GM12872 (cell line): Measurements from ENCODE around the gene COG3.

Experiments used
- TF ChIP-seq, protein P1 (sequence below): IDR thresholded peaks from 3 replicates; pipeline ENCODE4 v1.5.1; 2011; ENCODE audit warnings: low read depth, mild to moderate bottlenecking, low read length, moderate library complexity; ENCODE audit not compliant: insufficient read depth

The COG3 gene

GRCh38 chr13:45474584-45475454 lies 10.1 kb downstream of the COG3 start:
- TF ChIP-seq, protein P1, sequence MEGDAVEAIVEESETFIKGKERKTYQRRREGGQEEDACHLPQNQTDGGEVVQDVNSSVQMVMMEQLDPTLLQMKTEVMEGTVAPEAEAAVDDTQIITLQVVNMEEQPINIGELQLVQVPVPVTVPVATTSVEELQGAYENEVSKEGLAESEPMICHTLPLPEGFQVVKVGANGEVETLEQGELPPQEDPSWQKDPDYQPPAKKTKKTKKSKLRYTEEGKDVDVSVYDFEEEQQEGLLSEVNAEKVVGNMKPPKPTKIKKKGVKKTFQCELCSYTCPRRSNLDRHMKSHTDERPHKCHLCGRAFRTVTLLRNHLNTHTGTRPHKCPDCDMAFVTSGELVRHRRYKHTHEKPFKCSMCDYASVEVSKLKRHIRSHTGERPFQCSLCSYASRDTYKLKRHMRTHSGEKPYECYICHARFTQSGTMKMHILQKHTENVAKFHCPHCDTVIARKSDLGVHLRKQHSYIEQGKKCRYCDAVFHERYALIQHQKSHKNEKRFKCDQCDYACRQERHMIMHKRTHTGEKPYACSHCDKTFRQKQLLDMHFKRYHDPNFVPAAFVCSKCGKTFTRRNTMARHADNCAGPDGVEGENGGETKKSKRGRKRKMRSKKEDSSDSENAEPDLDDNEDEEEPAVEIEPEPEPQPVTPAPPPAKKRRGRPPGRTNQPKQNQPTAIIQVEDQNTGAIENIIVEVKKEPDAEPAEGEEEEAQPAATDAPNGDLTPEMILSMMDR: no peak

DNA sequence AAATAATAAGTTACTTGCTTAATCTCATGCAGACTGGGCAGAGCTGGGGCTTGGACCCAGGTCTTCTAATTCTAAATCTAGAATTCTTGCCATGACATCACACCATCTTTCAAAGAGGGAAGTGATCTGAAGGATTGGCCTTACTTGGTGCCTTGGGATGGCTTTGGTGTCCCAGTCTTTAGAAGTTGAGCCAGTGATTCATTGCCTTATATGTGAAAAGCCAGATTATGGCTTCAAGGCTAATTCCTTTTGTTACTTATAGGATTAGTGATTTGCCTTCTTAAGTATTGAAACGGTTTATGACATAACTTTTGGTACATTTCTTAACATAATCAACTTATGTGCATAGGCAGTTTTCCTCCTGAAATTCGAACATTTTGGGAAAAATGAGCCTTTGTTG lies 14.9 kb downstream of the COG3 start:
- TF ChIP-seq, protein P1: no peak

DNA sequence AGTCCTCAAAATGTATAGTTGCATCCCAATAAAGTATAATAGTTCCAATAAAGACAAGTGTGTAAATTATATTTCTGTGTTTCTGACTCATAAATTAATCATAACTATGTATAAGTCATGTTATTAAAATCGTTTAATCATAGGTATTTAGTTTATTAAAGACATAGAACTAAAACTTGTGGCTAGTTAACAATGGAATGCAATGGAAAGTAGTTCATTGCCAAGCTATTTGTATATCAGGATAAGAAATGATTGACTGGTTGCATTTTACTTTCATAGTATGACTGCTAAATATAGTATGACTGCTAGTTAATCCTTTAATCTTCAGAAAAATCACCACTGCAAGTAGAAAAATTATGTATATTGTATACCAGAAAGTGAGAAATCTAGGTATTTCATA lies 16.9 kb downstream of the COG3 start:
- TF ChIP-seq, protein P1: no peak

DNA sequence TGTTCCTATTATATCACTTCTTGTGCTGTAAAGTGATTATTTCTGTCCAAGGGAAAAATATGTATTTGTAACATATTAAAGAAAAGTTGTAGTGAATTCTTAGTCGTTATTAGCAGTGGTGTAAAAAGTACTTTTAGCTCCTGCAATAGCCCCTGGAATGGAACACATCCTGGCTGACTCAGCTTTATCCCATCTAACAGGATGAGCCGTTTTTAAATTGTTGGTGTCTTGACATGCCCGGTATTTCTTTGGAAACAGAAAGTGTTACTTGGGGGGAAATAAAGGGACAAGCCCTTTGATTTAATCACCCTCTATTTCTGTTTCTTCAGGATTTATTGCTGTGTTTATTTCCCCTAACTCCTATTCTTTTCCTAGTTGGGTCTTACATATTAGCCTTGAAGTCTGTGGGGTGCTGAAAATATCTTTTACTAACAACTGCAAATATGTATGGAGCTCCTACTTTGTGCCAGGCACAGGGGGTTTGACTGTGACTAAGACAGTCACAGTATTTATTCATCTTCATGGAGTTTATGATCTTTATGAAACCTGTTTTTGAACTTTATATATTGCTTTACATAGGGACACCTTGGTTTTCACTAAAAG lies 17.9 kb downstream of the COG3 start:
- TF ChIP-seq, protein P1: no peak

DNA sequence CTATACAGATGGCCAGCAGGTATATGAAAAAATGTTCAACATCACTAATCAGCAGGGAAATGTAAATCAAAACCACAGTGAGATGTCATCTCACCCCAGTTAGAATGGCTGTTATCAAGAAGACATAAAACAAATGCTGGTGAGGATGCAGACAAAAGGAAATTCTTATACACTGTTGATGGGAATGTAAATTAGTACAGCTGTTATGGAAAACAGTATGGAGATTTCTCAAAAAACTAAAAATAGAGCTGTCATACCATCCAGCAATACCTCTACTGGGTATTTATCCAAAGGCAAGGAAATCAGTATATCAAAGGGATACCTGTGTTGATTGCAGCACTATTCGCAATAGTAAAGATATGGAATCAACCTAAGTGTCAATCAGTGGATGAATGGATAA lies 22.9 kb downstream of the COG3 start:
- TF ChIP-seq, protein P1: no peak

GRCh38 chr13:45490068-45490467 lies 25.3 kb downstream of the COG3 start:
- TF ChIP-seq, protein P1: peak; percentile 49; the same call in 2 of the 3 replicates

DNA sequence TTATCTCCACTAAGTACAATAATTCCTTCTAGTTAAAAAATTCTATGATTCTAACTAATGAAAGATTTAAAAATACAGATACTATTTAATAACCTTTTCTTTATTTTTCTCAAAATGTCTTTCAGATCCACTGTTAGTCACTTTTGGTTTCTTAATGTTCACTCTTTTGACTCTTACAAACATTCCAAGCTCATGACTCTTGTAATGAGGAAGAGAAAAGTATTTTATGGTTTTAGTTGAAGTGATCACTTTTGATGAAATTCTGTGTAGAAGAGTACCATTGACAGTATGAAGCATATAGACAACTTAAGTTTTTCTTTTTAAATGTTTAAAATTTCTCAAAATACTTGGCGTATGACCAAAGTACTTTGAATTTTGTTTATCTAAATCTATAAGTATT lies 27.8 kb downstream of the COG3 start:
- TF ChIP-seq, protein P1: no peak
